ENCODE results near the gene RNF212B.
"Not testable (repeated sequence)": the region's sequence is repeated elsewhere in the genome, so short reads cannot be mapped to it uniquely, and the experiment has no call there.

Gene RNF212B

GRCh38 chr14:23237772-23238594, at the start of gene RNF212B:
TSS of gene RNF212B (plus strand) at chr14:23237936. CDS start at chr14:23240346, 2,410 bp downstream.
- DNase-seq (ENCODE audit: low read depth): peak; percentile 78
- H3K4me3 ChIP-seq (replicated peaks; ENCODE audit: low read depth, low read length): peak within 1 kb of the TSS; percentile 41
- no peak for TF ChIP-seq CTCF (IDR thresholded peaks at IDR 0.05; ENCODE audit: low read length, missing control alignments)

GRCh38 chr14:23193432-23193831, 44.3 kb upstream of the RNF212B start:
- DNase-seq (ENCODE audit: low read depth): no peak
- TF ChIP-seq CTCF (IDR thresholded peaks at IDR 0.05; ENCODE audit: low read length, missing control alignments): no peak

GRCh38 chr14:23195552-23196101, 42.1 kb upstream of the RNF212B start:
- H3K4me3 ChIP-seq (replicated peaks; ENCODE audit: low read depth, low read length): no peak overlapping the region
- DNase-seq (ENCODE audit: low read depth): no peak
- no peak for TF ChIP-seq CTCF (IDR thresholded peaks at IDR 0.05; ENCODE audit: low read length, missing control alignments)

More at GRCh38 chr14:23193432-23193831, 44.3 kb upstream of the RNF212B start:
- H3K4me3 ChIP-seq (replicated peaks; ENCODE audit: low read depth, low read length): no peak overlapping the region

- not testable (repeated sequence) for H3K4me3 ChIP-seq (replicated peaks; ENCODE audit: low read depth, low read length); DNase-seq (ENCODE audit: low read depth)
Observed at GRCh38 chr14:23196487-23196886, 41.2 kb upstream of the RNF212B start.

- not testable (repeated sequence) for DNase-seq (ENCODE audit: low read depth); H3K4me3 ChIP-seq (replicated peaks; ENCODE audit: low read depth, low read length)
Observed at GRCh38 chr14:23199141-23199540, 38.6 kb upstream of the RNF212B start.

- H3K4me3 ChIP-seq (replicated peaks; ENCODE audit: low read depth, low read length): no peak overlapping the region
- no peak for TF ChIP-seq CTCF (IDR thresholded peaks at IDR 0.05; ENCODE audit: low read length, missing control alignments)
Observed at GRCh38 chr14:23202001-23202400, 35.7 kb upstream of the RNF212B start.

GRCh38 chr14:23206422-23207145, 31.2 kb upstream of the RNF212B start:
- no peak for DNase-seq (ENCODE audit: low read depth)
- no peak overlapping the region for H3K4me3 ChIP-seq (replicated peaks; ENCODE audit: low read depth, low read length)
- no peak for TF ChIP-seq CTCF (IDR thresholded peaks at IDR 0.05; ENCODE audit: low read length, missing control alignments)

More at GRCh38 chr14:23202001-23202400, 35.7 kb upstream of the RNF212B start:
- no peak for DNase-seq (ENCODE audit: low read depth)
